SU-DHL-6 (cell line): ENCODE data around the gene NME9.
A peak's percentile ranks its signal among the peaks of the same experiment; 100 is the strongest.

ENCODE experiments used
- H2AFZ ChIP-seq: fragments of 200-600 bp; sonication (generic); 2 replicates; pipeline ENCODE4 v1.6.1; 2014; ENCODE audit warnings: low read depth, mild to moderate bottlenecking, moderate library complexity, mixed read lengths, antibody characterized with exemption, low read length; ENCODE audit not compliant: severe bottlenecking
- H3F3A ChIP-seq: fragments of 200-600 bp; shearing (Covaris generic); 2 replicates; pipeline ENCODE4 v1.6.0; 2016; ENCODE audit warnings: antibody characterized with exemption, mild to moderate bottlenecking; ENCODE audit not compliant: insufficient read depth
- H3K27ac ChIP-seq: fragments of 200-600 bp; sonication (generic); 2 replicates; pipeline ENCODE4 v1.5.1; 2016; ENCODE audit warnings: low read depth, mild to moderate bottlenecking, low read length, moderate library complexity, mixed read lengths
- H3K27me3 ChIP-seq: fragments of 200-600 bp; sonication (generic), shearing (Covaris generic); 2 replicates; pipeline ENCODE4 v1.6.0; 2014; ENCODE audit warnings: mild to moderate bottlenecking, low read length
- H3K36me3 ChIP-seq: fragments of 200-600 bp; sonication (generic); 2 replicates; pipeline ENCODE4 v1.6.1; 2014; ENCODE audit warnings: mild to moderate bottlenecking, low read length, mixed read lengths
- H3K4me2 ChIP-seq: fragments of 300-600, 200-600 bp; shearing (Covaris generic), sonication (generic); 2 replicates; pipeline ENCODE4 v1.6.0; 2014; ENCODE audit warnings: low read length, low read depth, mild to moderate bottlenecking; ENCODE audit not compliant: poor library complexity, severe bottlenecking
- H3K4me3 ChIP-seq: fragments of 200-600 bp; sonication (generic); 2 replicates; pipeline ENCODE4 v1.5.1; 2014; ENCODE audit warnings: antibody characterized with exemption, low read length, mild to moderate bottlenecking, mixed read lengths; ENCODE audit not compliant: insufficient read depth, poor library complexity, severe bottlenecking
- H3K79me2 ChIP-seq: fragments of 200-600 bp; sonication (generic); 2 replicates; pipeline ENCODE4 v1.6.1; 2014; ENCODE audit warnings: mild to moderate bottlenecking, low read length, moderate library complexity; ENCODE audit not compliant: insufficient read depth
- H3K9ac ChIP-seq: fragments of 200-600 bp; sonication (generic); 2 replicates; pipeline ENCODE4 v1.7.0; 2014; ENCODE audit warnings: mild to moderate bottlenecking, low read length
- H3K9me2 ChIP-seq: fragments of 200-600 bp; sonication (generic); replicated peaks from 2 replicates; pipeline ENCODE4 v1.6.1; 2014; ENCODE audit warnings: low read length; ENCODE audit not compliant: insufficient read depth
- H3K9me3 ChIP-seq: fragments of 200-600 bp; sonication (generic); 2 replicates; pipeline ENCODE4 v1.6.1; 2014; ENCODE audit warnings: low read length, mixed read lengths; ENCODE audit not compliant: insufficient read depth
- H4K20me1 ChIP-seq: fragments of 200-600 bp; sonication (generic); 2 replicates; pipeline ENCODE4 v1.6.1; 2014; ENCODE audit warnings: low read depth, mild to moderate bottlenecking, antibody characterized with exemption, low read length, moderate library complexity, mixed read lengths
- CTCF ChIP-seq: fragments of 200-600 bp; sonication (generic); IDR thresholded peaks from one replicate; pipeline ENCODE4 v1.5.1; 2017; ENCODE audit warnings: antibody characterized with exemption, mild to moderate bottlenecking, low read length, moderate library complexity; ENCODE audit not compliant: insufficient read depth, poor library complexity, severe bottlenecking
- EZH2phosphoT487 ChIP-seq: fragments of 200-600 bp; sonication (generic), shearing (Covaris generic); conservative IDR thresholded peaks from 2 replicates; pipeline ENCODE4 v1.6.1; 2018; ENCODE audit warnings: mild to moderate bottlenecking, antibody characterized with exemption, low read length, moderate library complexity, mixed read lengths

Gene NME9

GRCh38 chr3:138331143-138331894 lies 1.7 kb upstream of the NME9 start:
- Histone ChIP-seq H3K4me3 (no peak overlapping the region), H3K36me3 (no peaks in the 10 kb centered on the region), H3K9me3 (no peaks in the 10 kb centered on the region), H4K20me1 (no peaks in the 10 kb centered on the region), H3K4me2 (no peak overlapping the region), H2AFZ (no peak overlapping the region), H3K79me2 (no peaks in the 10 kb centered on the region), H3K27ac (no peak overlapping the region), H3K27me3 (no peaks in the 10 kb centered on the region), H3F3A (peaks cover 13% of the 10 kb centered on the region; the same call in 1 of the 2 replicates), H3K9me2 (no peaks in the 10 kb centered on the region), H3K9ac (no peak overlapping the region)
- TF ChIP-seq CTCF (no peak), EZH2phosphoT487 (no peak)

GRCh38 chr3:138329984-138330293 lies 288 bp upstream of the NME9 start:
- no peak overlapping the region for H3K27ac ChIP-seq
- no peaks in the 10 kb centered on the region for H3K79me2 ChIP-seq
- H3K27me3 ChIP-seq: no peaks in the 10 kb centered on the region
- peaks cover 13% of the 10 kb centered on the region; the same call in 1 of the 2 replicates for H3F3A ChIP-seq
- H3K9me2 ChIP-seq: no peaks in the 10 kb centered on the region
- H2AFZ ChIP-seq: peak overlapping the region; percentile 100
- no peaks in the 10 kb centered on the region for H3K9me3 ChIP-seq
- H3K9ac ChIP-seq: no peak overlapping the region
- no peaks in the 10 kb centered on the region for H3K36me3 ChIP-seq
- no peaks in the 10 kb centered on the region for H4K20me1 ChIP-seq
- no peak overlapping the region for H3K4me3 ChIP-seq
- peak overlapping the region; percentile 97 for H3K4me2 ChIP-seq
- no peak for TF ChIP-seq CTCF
- TF ChIP-seq EZH2phosphoT487: no peak

- no peaks in the 10 kb centered on the region for H3K9me2 ChIP-seq
- no peak overlapping the region for H3K27ac ChIP-seq
- H3K9ac ChIP-seq: no peak overlapping the region
- no peaks in the 10 kb centered on the region for H3K36me3 ChIP-seq
- H2AFZ ChIP-seq: peak overlapping the region; percentile 29
- peaks cover 13% of the 10 kb centered on the region; the same call in 1 of the 2 replicates for H3F3A ChIP-seq
- no peaks in the 10 kb centered on the region for H4K20me1 ChIP-seq
- H3K79me2 ChIP-seq: no peaks in the 10 kb centered on the region
- H3K27me3 ChIP-seq: no peaks in the 10 kb centered on the region
- no peaks in the 10 kb centered on the region for H3K9me3 ChIP-seq
- H3K4me3 ChIP-seq: no peak overlapping the region
- TF ChIP-seq CTCF (peak; percentile 30), EZH2phosphoT487 (no peak)
- H3K4me2 ChIP-seq: peak overlapping the region; percentile 97
These were observed 1.3 kb downstream of the NME9 start for GRCh38 chr3:138328341-138328740.
